Activated T-cell treated with anti-CD3 and anti-CD28 coated beads, Interleukin-2, amount 50 U/mL, for 24 hours (primary cell): ENCODE measurements around the gene PRKAR1B.

Experiments
- DNase-seq: peaks from one replicate; pipeline ENCODE4 v3.0.0-alpha.2; 2020
- H3K27ac Mint-ChIP-seq: 2 replicates; pipeline ENCODE4 v1.8.0; 2020; ENCODE audit warnings: mild to moderate bottlenecking, mixed read lengths
- H3K27me3 Mint-ChIP-seq: 2 replicates; pipeline ENCODE4 v1.8.0; 2020; ENCODE audit warnings: mixed read lengths
- H3K36me3 Mint-ChIP-seq: 2 replicates; pipeline ENCODE4 v1.8.0; 2020; ENCODE audit warnings: low read depth, mixed read lengths
- H3K4me1 Mint-ChIP-seq: 2 replicates; pipeline ENCODE4 v1.8.0; 2020; ENCODE audit warnings: low read depth, mixed read lengths
- H3K4me3 Mint-ChIP-seq: 2 replicates; pipeline ENCODE4 v1.8.0; 2020; ENCODE audit warnings: mild to moderate bottlenecking, moderate library complexity, mixed read lengths
- H3K9me3 Mint-ChIP-seq: 2 replicates; pipeline ENCODE4 v1.8.0; 2020; ENCODE audit warnings: mixed read lengths

Gene PRKAR1B

DNA sequence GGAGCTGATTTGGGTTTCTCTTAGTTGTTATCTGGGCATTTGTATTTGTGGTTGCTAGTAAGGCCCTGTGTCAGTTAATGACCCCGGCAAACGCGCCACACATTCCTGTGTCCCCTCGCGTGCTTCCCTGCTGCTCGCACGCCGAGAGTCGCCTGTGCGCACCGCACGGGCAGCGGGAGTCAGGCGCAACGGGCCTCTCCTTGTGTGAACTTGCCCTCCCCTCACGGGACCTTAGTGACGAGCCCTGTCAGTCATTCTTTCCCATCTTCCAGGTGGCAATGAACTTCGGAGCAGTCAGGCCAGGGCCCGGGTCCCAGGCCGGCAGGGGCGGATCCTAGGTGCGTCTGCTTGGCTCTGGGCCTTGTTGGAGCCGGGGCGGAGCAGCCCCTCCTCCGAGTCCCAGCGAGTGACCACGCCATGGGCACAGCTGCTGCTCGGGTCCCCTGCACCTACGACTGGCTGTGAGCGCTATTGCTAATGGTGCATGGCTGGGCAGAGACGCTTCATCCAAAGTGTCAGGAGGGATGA lies 12.4 kb upstream of the PRKAR1B start:
- Mint-ChIP-seq H3K9me3 (no peaks in the 10 kb centered on the region), H3K4me1 (peaks cover 6% of the 10 kb centered on the region), H3K27me3 (no peaks in the 10 kb centered on the region), H3K27ac (no peak overlapping the region), H3K36me3 (peaks cover 59% of the 10 kb centered on the region), H3K4me3 (no peak overlapping the region)
- DNase-seq = no peak

DNA sequence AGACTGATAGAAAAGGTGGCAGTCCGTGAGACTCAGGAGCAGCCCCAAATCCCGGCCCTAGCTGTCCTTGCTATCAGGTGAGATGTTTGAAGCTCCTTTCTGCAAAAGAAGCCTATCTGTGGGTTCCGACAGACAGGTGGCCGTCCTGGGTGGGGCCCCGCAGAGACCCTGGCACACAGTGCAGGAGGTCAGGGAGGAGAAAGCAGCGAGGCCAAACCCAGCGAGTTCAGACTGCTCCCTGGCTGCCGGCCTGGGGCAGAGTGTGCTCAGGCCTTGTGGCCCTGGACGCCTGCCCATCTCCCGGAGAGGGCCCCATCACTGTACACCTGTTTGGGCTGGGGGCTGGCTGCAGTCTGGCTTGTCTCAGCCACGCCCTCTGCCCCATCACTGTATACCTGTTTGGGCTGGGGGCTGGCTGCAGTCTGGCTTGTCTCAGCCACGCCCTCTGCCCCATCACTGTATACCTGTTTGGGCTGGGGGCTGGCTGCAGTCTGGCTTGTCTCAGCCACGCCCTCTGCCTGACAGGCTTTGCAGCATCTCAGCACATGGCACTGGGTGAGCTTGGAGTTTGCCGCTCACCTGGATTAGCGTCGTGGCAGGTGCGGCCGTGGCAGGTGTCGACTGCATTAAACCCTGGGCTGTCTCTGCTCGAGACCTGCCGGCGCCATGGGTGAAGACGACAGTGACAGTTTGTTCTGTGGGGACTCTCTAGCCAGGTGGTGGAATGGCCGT lies 11.8 kb upstream of the PRKAR1B start:
- Mint-ChIP-seq H3K36me3 (peaks cover 53% of the 10 kb centered on the region), H3K27ac (no peak overlapping the region), H3K4me1 (peaks cover 6% of the 10 kb centered on the region), H3K9me3 (no peaks in the 10 kb centered on the region), H3K4me3 (no peak overlapping the region), H3K27me3 (no peaks in the 10 kb centered on the region)
- no peak for DNase-seq

- Mint-ChIP-seq H3K27ac (no peak overlapping the region), H3K9me3 (no peaks in the 10 kb centered on the region), H3K36me3 (peaks cover 51% of the 10 kb centered on the region), H3K4me3 (no peak overlapping the region), H3K27me3 (no peaks in the 10 kb centered on the region), H3K4me1 (peaks cover 6% of the 10 kb centered on the region)
- DNase-seq = no peak
Observed at GRCh38 chr7:738241-738640, 11.2 kb upstream of the PRKAR1B start.

- no peaks in the 10 kb centered on the region for H3K27me3 Mint-ChIP-seq
- DNase-seq = no peak
- no peak overlapping the region for H3K4me3 Mint-ChIP-seq
- H3K4me1 Mint-ChIP-seq = peaks cover 23% of the 10 kb centered on the region
- peaks cover 33% of the 10 kb centered on the region for H3K36me3 Mint-ChIP-seq
- H3K9me3 Mint-ChIP-seq = no peaks in the 10 kb centered on the region
- H3K27ac Mint-ChIP-seq = no peak overlapping the region
Observed at GRCh38 chr7:734808-735207, 7.7 kb upstream of the PRKAR1B start.

- DNase-seq = no peak
- Mint-ChIP-seq H3K27me3 (no peaks in the 10 kb centered on the region), H3K27ac (no peak overlapping the region), H3K36me3 (peaks cover 33% of the 10 kb centered on the region), H3K4me3 (no peak overlapping the region), H3K4me1 (peaks cover 26% of the 10 kb centered on the region), H3K9me3 (no peaks in the 10 kb centered on the region)
Observed at GRCh38 chr7:734214-734613, 7.1 kb upstream of the PRKAR1B start.

DNA sequence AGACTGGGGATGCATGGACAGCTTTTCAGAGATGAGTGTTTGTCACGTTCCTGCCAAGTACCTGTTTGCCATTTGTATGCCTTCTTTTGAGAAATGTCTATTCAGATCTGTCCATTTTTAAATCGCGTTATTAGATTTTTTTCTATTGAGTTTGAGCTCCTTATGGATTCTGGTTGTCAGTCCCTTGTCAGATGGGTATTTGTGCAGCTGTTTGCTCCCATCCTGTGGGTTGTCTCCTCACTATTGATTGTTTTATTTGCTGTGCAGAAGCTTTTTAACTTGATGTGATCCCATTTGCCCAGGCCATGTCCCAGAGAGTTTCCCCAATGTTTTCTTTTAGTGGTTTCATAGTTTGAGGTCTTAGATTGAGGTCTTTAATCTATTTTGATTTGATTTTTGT lies 5.5 kb upstream of the PRKAR1B start:
- Mint-ChIP-seq H3K4me3 (no peak overlapping the region), H3K9me3 (no peaks in the 10 kb centered on the region), H3K4me1 (peaks cover 35% of the 10 kb centered on the region), H3K36me3 (peaks cover 33% of the 10 kb centered on the region), H3K27ac (no peak overlapping the region), H3K27me3 (no peaks in the 10 kb centered on the region)
- DNase-seq = no peak

- no peak for DNase-seq
- H3K4me3 Mint-ChIP-seq = no peak overlapping the region
- no peaks in the 10 kb centered on the region for H3K9me3 Mint-ChIP-seq
- peaks cover 30% of the 10 kb centered on the region for H3K36me3 Mint-ChIP-seq
- H3K27ac Mint-ChIP-seq = no peak overlapping the region
- H3K4me1 Mint-ChIP-seq = peaks cover 32% of the 10 kb centered on the region
- H3K27me3 Mint-ChIP-seq = no peaks in the 10 kb centered on the region
Observed at GRCh38 chr7:732094-732541, 5.0 kb upstream of the PRKAR1B start.

DNA sequence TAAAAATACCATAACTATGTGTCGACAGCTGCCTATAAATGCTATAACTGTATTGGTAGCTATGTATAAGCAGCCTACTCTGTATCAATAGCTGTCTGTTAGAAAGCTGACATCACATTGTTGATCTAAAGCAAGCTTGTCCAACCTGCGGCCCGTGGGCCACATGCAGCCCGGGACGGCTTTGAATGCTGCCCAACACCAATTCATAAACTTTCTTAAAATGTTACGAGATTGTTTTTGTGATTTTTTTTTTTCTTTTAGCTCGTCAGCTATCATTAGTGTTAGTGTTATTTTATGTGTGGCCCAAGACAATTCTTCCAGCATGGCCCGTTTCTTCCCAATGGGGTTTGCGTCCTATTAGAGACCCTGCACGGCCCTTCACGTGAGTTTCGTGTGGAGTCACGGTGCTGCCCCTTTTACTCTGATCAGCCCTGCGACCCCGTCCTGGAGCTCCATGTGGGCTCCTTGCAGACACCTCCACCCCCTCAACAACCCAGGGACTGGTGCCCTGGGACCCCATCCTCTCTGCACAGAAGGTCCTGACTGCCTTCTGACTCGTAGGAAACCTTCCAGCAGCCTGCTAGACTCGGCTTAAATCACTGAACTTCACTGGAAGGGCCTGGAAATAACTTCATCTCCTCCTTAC lies 4.5 kb upstream of the PRKAR1B start:
- no peak for DNase-seq
- Mint-ChIP-seq H3K4me3 (no peak overlapping the region), H3K27ac (no peak overlapping the region), H3K27me3 (no peaks in the 10 kb centered on the region), H3K4me1 (peaks cover 32% of the 10 kb centered on the region), H3K9me3 (no peaks in the 10 kb centered on the region), H3K36me3 (peaks cover 30% of the 10 kb centered on the region)

DNA sequence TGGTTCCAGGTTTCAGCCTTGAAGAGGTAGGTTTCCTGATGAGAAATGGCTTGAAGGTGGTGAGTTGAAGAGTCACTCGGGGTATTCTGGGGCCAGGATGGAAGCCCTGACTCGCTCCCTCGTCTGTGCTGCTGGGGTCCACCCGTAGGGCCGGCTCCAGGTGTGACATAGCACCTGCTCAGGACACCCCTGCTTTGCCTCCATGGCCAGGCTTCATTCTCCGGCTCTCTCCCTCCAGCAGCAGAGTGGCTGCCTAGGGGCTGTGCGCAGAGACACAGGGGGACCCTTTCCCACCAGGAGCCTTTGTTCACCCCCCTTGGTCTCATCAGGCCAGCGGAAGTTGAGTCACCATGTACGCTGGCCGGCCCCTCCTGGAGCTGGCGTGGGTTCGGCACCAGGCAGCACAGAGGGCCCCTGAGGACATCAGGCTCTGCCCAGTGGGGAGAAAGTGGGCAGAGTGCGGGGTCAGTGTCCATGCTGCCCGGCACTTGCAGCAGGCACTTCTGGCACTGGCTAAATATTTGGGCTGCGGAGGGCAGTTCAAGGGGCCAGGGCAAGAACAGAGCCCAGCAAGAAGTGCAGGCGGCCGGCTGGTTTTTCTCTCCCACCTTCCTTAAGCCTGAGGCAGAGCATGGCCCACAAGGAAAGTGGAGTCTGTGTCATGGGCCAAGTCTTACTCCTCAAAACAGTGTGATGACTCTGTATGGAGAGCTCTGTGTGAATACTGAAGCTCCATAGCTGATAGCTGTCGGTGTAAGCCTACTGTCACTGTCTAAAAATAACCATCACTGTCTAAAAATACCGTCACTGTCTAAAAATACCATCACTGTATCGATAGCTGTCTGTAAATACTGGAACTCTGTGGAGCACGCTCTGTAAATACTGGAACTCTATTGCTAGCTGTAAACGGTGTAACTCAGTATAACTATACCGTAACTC lies 3.7 kb upstream of the PRKAR1B start:
- Mint-ChIP-seq H3K36me3 (peaks cover 34% of the 10 kb centered on the region), H3K27me3 (no peaks in the 10 kb centered on the region), H3K27ac (peak overlapping the region; percentile 66), H3K4me1 (peaks cover 35% of the 10 kb centered on the region), H3K9me3 (no peaks in the 10 kb centered on the region), H3K4me3 (no peak overlapping the region)
- no peak for DNase-seq

GRCh38 chr7:729140-730000 lies 2.3 kb upstream of the PRKAR1B start:
- peak; percentile 22 for DNase-seq
- H3K27ac Mint-ChIP-seq = peak overlapping the region; percentile 22
- H3K36me3 Mint-ChIP-seq = peaks cover 48% of the 10 kb centered on the region
- H3K9me3 Mint-ChIP-seq = no peaks in the 10 kb centered on the region
- H3K27me3 Mint-ChIP-seq = no peaks in the 10 kb centered on the region
- H3K4me3 Mint-ChIP-seq = peak overlapping the region; percentile 51
- H3K4me1 Mint-ChIP-seq = peaks cover 46% of the 10 kb centered on the region

DNA sequence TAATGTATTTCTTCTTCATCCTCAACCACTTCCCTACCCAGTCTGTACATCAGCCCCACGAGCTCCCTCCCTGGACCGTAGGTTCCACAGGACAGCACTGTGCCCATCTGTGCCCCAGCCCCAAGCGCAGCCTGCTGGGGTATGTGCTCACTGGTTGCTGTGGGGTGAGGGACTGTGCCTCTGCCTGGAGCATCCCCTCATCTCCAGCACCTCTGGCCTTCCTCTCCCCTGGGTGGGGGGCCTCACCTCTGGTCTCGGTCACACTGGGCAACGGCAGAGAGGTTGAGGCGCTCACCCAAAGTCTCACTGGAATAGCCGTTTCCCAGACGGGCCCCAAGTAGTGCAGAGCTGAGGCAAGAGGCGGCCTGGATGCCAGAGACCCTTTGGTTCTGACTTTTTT lies 1.5 kb upstream of the PRKAR1B start:
- Mint-ChIP-seq H3K36me3 (peaks cover 56% of the 10 kb centered on the region), H3K27ac (peak overlapping the region; percentile 79), H3K27me3 (no peaks in the 10 kb centered on the region), H3K9me3 (peaks cover 6% of the 10 kb centered on the region), H3K4me1 (peaks cover 51% of the 10 kb centered on the region), H3K4me3 (peak overlapping the region; percentile 83)
- peak; percentile 31 for DNase-seq

- DNase-seq = no peak
- peak overlapping the region; percentile 83 for H3K4me3 Mint-ChIP-seq
- peak overlapping the region; percentile 79 for H3K27ac Mint-ChIP-seq
- H3K36me3 Mint-ChIP-seq = peaks cover 62% of the 10 kb centered on the region
- no peaks in the 10 kb centered on the region for H3K27me3 Mint-ChIP-seq
- peaks cover 48% of the 10 kb centered on the region for H3K4me1 Mint-ChIP-seq
- H3K9me3 Mint-ChIP-seq = peaks cover 6% of the 10 kb centered on the region
Observed at GRCh38 chr7:727806-728460, 852 bp upstream of the PRKAR1B start.

DNA sequence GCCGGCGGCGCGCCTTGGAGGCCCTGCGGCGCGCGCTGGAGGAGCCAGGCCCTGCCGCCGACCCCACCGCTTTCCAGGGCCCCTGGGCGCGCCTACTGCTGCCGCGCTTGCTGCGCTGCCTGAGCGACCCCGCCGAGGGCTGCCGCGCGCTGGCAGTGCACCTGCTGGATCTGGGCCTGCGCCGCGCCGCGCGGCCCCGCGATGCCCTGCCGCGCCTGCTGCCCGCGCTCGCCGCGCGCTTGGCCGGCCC lies 302 bp downstream of the PRKAR1B start:
- Mint-ChIP-seq H3K9me3 (peaks cover 8% of the 10 kb centered on the region), H3K4me1 (peaks cover 39% of the 10 kb centered on the region), H3K27ac (no peak overlapping the region), H3K4me3 (no peak overlapping the region), H3K27me3 (no peaks in the 10 kb centered on the region), H3K36me3 (peaks cover 72% of the 10 kb centered on the region)
- no peak for DNase-seq
